K562 (cell line): Measurements from ENCODE around the gene ARID3C. TPM values are rescaled to one million over a fixed set of nuclear protein-coding genes. Genes with fewer than 3 reads are reported as not detected.

Experiments
- polyA plus RNA-seq, 8 experiments: library from polyadenylated mRNA; depleted of rRNA in 4 of 8; stranded (reverse) in 5 of 8; unstranded in 3 of 8; fragments of >200 nt; fragmentation: Nextera tagmentation in 2 of 8; fragmentation: Illumina TruSeq in 1 of 8; extraction: Ambion mirVana in 2 of 8; extraction: Trizol in 1 of 8; gene quantifications; 2 replicates each; pipeline versions ENCODE4 v1.2.1 to v1.2.3, GENCODE V29; 2011 to 2014; ENCODE audit warnings: inconsistent platforms in 1 of 8, missing spikeins in 1 of 8
- small RNA-seq: library from RNA; depleted of rRNA; stranded (forward); fragments of <200 nt; gene quantifications from one replicate; pipeline ENCODE3, GENCODE V24; 2014
- total RNA-seq, 7 experiments: library from RNA; depleted of rRNA in 6 of 7; stranded (reverse); fragments of >200 nt in 6 of 7; fragmentation: Illumina TruSeq in 2 of 7; extraction: Trizol in 2 of 7; gene quantifications; 2 replicates each; pipeline versions ENCODE4 v1.2.1 to v1.2.3, GENCODE V29; 2011 to 2021; ENCODE audit warnings: low replicate concordance in 1 of 7

The ARID3C gene
- total and polyA plus RNA-seq, 9 of the 15 experiments (the other 6 are each of a cell fraction or from before 2014, with no cell fraction given) = not detected

Small RNA genes within 50 kb of the gene (small RNA-seq; reads per million reads assigned to genes)
- gene CCL27 = not detected

Other genes with a start within 250 kb of the ARID3C start
Only the 7 nearest of the 12 such genes appear.
- not detected in 2 replicates for gene CNTFR, start 39.3 kb downstream of the ARID3C start, total RNA-seq (2014; rRNA removed)
- not detected in 2 replicates for gene CNTFR, start 39.3 kb downstream of the ARID3C start, total RNA-seq (2014; rRNA removed; fragmentation: Illumina TruSeq; extraction: Trizol)
- gene CNTFR, start 39.3 kb downstream of the ARID3C start, total RNA-seq (2015; rRNA removed; fragmentation: Illumina TruSeq; extraction: Trizol) = not detected in 2 replicates
- not detected in 2 replicates for gene CNTFR, start 39.3 kb downstream of the ARID3C start, total RNA-seq (2021)
- gene CNTFR, start 39.3 kb downstream of the ARID3C start, polyA plus RNA-seq (2011; rRNA removed) = not detected in 2 replicates
- gene CNTFR, start 39.3 kb downstream of the ARID3C start, polyA plus RNA-seq (2014; fragmentation: Illumina TruSeq; extraction: Trizol) = not detected in 2 replicates
- not detected for gene CNTFR, start 39.3 kb downstream of the ARID3C start, polyA plus RNA-seq (2014; fragmentation: Nextera tagmentation; extraction: Ambion mirVana)
- not detected in 2 replicates for gene CNTFR, start 39.3 kb downstream of the ARID3C start, polyA plus RNA-seq (2014; rRNA removed)
- 42.0 and 51.6 TPM in 2 replicates for gene RPP25L, start 17.0 kb downstream of the ARID3C start, total RNA-seq (2014; rRNA removed)
- gene RPP25L, start 17.0 kb downstream of the ARID3C start, total RNA-seq (2014; rRNA removed; fragmentation: Illumina TruSeq; extraction: Trizol) = 12.1 and 19.1 TPM in 2 replicates
- gene RPP25L, start 17.0 kb downstream of the ARID3C start, total RNA-seq (2015; rRNA removed; fragmentation: Illumina TruSeq; extraction: Trizol) = 24.6 and 25.4 TPM in 2 replicates
- gene RPP25L, start 17.0 kb downstream of the ARID3C start, total RNA-seq (2021) = 34.9 and 38.2 TPM in 2 replicates
- gene RPP25L, start 17.0 kb downstream of the ARID3C start, polyA plus RNA-seq (2011; rRNA removed) = 31.5 and 36.7 TPM in 2 replicates
- gene RPP25L, start 17.0 kb downstream of the ARID3C start, polyA plus RNA-seq (2014; fragmentation: Illumina TruSeq; extraction: Trizol) = 19.7 and 39.2 TPM in 2 replicates
- gene RPP25L, start 17.0 kb downstream of the ARID3C start, polyA plus RNA-seq (2014; fragmentation: Nextera tagmentation; extraction: Ambion mirVana) = 10 to 100 TPM; 16.3 to 29.0 TPM
- gene RPP25L, start 17.0 kb downstream of the ARID3C start, polyA plus RNA-seq (2014; rRNA removed) = 43.7 and 48.2 TPM in 2 replicates
- gene DCTN3, start 8.6 kb downstream of the ARID3C start, total RNA-seq (2014; rRNA removed) = 50.8 and 74.8 TPM in 2 replicates
- 30.8 and 31.3 TPM in 2 replicates for gene DCTN3, start 8.6 kb downstream of the ARID3C start, total RNA-seq (2014; rRNA removed; fragmentation: Illumina TruSeq; extraction: Trizol)
- gene DCTN3, start 8.6 kb downstream of the ARID3C start, total RNA-seq (2015; rRNA removed; fragmentation: Illumina TruSeq; extraction: Trizol) = 37.2 and 38.2 TPM in 2 replicates
- gene DCTN3, start 8.6 kb downstream of the ARID3C start, total RNA-seq (2021) = 51.0 and 53.4 TPM in 2 replicates
- 44.5 and 76.3 TPM in 2 replicates for gene DCTN3, start 8.6 kb downstream of the ARID3C start, polyA plus RNA-seq (2011; rRNA removed)
- gene DCTN3, start 8.6 kb downstream of the ARID3C start, polyA plus RNA-seq (2014; fragmentation: Illumina TruSeq; extraction: Trizol) = 41.9 and 47.0 TPM in 2 replicates
- 10 to 100 TPM; 11.0 to 26.2 TPM for gene DCTN3, start 8.6 kb downstream of the ARID3C start, polyA plus RNA-seq (2014; fragmentation: Nextera tagmentation; extraction: Ambion mirVana)
- gene DCTN3, start 8.6 kb downstream of the ARID3C start, polyA plus RNA-seq (2014; rRNA removed) = 45.1 and 49.2 TPM in 2 replicates
- 43.0 and 57.5 TPM in 2 replicates for gene SIGMAR1, start 8.7 kb upstream of the ARID3C start, total RNA-seq (2014; rRNA removed)
- 31.4 and 33.5 TPM in 2 replicates for gene SIGMAR1, start 8.7 kb upstream of the ARID3C start, total RNA-seq (2014; rRNA removed; fragmentation: Illumina TruSeq; extraction: Trizol)
- 29.9 and 31.2 TPM in 2 replicates for gene SIGMAR1, start 8.7 kb upstream of the ARID3C start, total RNA-seq (2015; rRNA removed; fragmentation: Illumina TruSeq; extraction: Trizol)
- gene SIGMAR1, start 8.7 kb upstream of the ARID3C start, total RNA-seq (2021) = 50.4 and 55.8 TPM in 2 replicates
- gene SIGMAR1, start 8.7 kb upstream of the ARID3C start, polyA plus RNA-seq (2011; rRNA removed) = 22.1 and 35.2 TPM in 2 replicates
- 75.2 and 80.0 TPM in 2 replicates for gene SIGMAR1, start 8.7 kb upstream of the ARID3C start, polyA plus RNA-seq (2014; fragmentation: Illumina TruSeq; extraction: Trizol)
- gene SIGMAR1, start 8.7 kb upstream of the ARID3C start, polyA plus RNA-seq (2014; fragmentation: Nextera tagmentation; extraction: Ambion mirVana) = 10 to 100 TPM in 1 of 2 experiments, 1 to 10 TPM in 1; 6.9 to 16.4 TPM
- 56.6 and 57.5 TPM in 2 replicates for gene SIGMAR1, start 8.7 kb upstream of the ARID3C start, polyA plus RNA-seq (2014; rRNA removed)
- gene GALT, start 17.6 kb upstream of the ARID3C start, total RNA-seq (2014; rRNA removed) = 15.6 and 16.6 TPM in 2 replicates
- 4.4 and 7.3 TPM in 2 replicates for gene GALT, start 17.6 kb upstream of the ARID3C start, total RNA-seq (2014; rRNA removed; fragmentation: Illumina TruSeq; extraction: Trizol)
- gene GALT, start 17.6 kb upstream of the ARID3C start, total RNA-seq (2015; rRNA removed; fragmentation: Illumina TruSeq; extraction: Trizol) = 10.5 and 11.8 TPM in 2 replicates
- gene GALT, start 17.6 kb upstream of the ARID3C start, total RNA-seq (2021) = 19.9 and 21.3 TPM in 2 replicates
- 12.7 and 22.5 TPM in 2 replicates for gene GALT, start 17.6 kb upstream of the ARID3C start, polyA plus RNA-seq (2011; rRNA removed)
- gene GALT, start 17.6 kb upstream of the ARID3C start, polyA plus RNA-seq (2014; fragmentation: Illumina TruSeq; extraction: Trizol) = 17.0 TPM in 2 replicates
- gene GALT, start 17.6 kb upstream of the ARID3C start, polyA plus RNA-seq (2014; fragmentation: Nextera tagmentation; extraction: Ambion mirVana) = 10 to 100 TPM; 15.0 to 29.2 TPM
- 21.1 and 21.6 TPM in 2 replicates for gene GALT, start 17.6 kb upstream of the ARID3C start, polyA plus RNA-seq (2014; rRNA removed)
- gene IL11RA, start 23.1 kb upstream of the ARID3C start, total RNA-seq (2014; rRNA removed) = 2.1 and 3.1 TPM in 2 replicates
- gene IL11RA, start 23.1 kb upstream of the ARID3C start, total RNA-seq (2014; rRNA removed; fragmentation: Illumina TruSeq; extraction: Trizol) = 1.7 and 2.0 TPM in 2 replicates
- gene IL11RA, start 23.1 kb upstream of the ARID3C start, total RNA-seq (2015; rRNA removed; fragmentation: Illumina TruSeq; extraction: Trizol) = 1.7 and 3.1 TPM in 2 replicates
- gene IL11RA, start 23.1 kb upstream of the ARID3C start, total RNA-seq (2021) = 4.0 and 4.3 TPM in 2 replicates
- gene IL11RA, start 23.1 kb upstream of the ARID3C start, polyA plus RNA-seq (2011; rRNA removed) = 4.3 and 5.6 TPM in 2 replicates
- 2.5 and 2.8 TPM in 2 replicates for gene IL11RA, start 23.1 kb upstream of the ARID3C start, polyA plus RNA-seq (2014; fragmentation: Illumina TruSeq; extraction: Trizol)
- under 1 TPM; 0.11 to 0.36 TPM for gene IL11RA, start 23.1 kb upstream of the ARID3C start, polyA plus RNA-seq (2014; fragmentation: Nextera tagmentation; extraction: Ambion mirVana)
- 5.8 and 5.9 TPM in 2 replicates for gene IL11RA, start 23.1 kb upstream of the ARID3C start, polyA plus RNA-seq (2014; rRNA removed)
- gene CCL27, start 33.6 kb upstream of the ARID3C start, total RNA-seq (2014; rRNA removed) = 0.49 TPM in 1 of 2 replicates, not detected in the other
- not detected in 2 replicates for gene CCL27, start 33.6 kb upstream of the ARID3C start, total RNA-seq (2014; rRNA removed; fragmentation: Illumina TruSeq; extraction: Trizol)
- gene CCL27, start 33.6 kb upstream of the ARID3C start, total RNA-seq (2015; rRNA removed; fragmentation: Illumina TruSeq; extraction: Trizol) = not detected in 2 replicates
- 0.20 TPM in 1 of 2 replicates, not detected in the other for gene CCL27, start 33.6 kb upstream of the ARID3C start, total RNA-seq (2021)
- 0.30 TPM in 1 of 2 replicates, not detected in the other for gene CCL27, start 33.6 kb upstream of the ARID3C start, polyA plus RNA-seq (2011; rRNA removed)
- gene CCL27, start 33.6 kb upstream of the ARID3C start, polyA plus RNA-seq (2014; fragmentation: Illumina TruSeq; extraction: Trizol) = 0.34 TPM in 1 of 2 replicates, not detected in the other
- under 1 TPM in 1 of 2 experiments, not detected in 1; 0.10 TPM for gene CCL27, start 33.6 kb upstream of the ARID3C start, polyA plus RNA-seq (2014; fragmentation: Nextera tagmentation; extraction: Ambion mirVana)
- gene CCL27, start 33.6 kb upstream of the ARID3C start, polyA plus RNA-seq (2014; rRNA removed) = 0.30 and 0.53 TPM in 2 replicates